ENCODE measurements around the gene VASN.
"Not testable (repeated sequence)": the region's sequence is repeated elsewhere in the genome, so short reads cannot be mapped to it uniquely, and the experiment has no call there.

The VASN gene

DNA sequence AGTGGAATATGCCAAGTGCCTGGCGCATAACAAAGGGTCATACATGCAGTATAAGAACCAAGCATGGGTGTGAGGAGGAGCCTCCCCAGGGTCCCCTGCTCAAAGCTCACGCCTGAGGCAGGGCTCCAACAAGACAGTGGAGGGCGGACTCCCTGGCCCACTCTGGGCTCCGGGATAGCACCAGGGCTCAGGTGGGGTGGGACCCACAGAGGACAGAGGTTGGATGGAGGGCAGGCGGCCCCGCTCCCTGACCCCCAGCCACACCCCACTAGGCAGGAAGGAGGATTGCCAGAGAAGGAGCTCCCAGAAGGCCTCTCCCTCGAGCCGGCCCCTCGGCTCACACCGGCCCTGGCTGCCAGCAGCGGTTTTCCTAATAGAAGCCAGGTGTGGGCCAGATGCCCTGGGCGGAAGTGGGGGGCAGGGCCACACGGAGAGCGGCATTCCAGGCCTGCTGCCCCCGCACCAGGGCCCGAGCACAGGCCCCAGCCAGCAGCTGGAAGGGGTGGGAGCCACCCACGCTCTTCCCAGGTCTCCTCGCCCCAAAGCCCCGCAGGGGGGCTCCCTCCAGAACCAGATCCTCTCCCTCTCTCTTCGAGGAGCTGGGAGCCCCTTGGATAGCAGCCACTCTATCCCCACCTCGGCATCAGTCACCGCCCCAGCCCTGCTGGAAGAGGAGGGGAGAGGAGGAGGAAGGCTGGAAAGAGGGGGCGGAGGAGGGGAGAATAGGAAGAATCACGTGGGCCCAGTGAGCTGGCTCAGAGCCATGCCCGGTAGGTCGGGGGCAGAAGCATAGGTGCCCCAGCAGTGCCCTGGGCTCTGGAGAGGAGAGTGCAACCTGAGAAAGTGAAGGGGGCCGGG, 21.0 kb downstream of the VASN start:
- H3K4me3 ChIP-seq (ENCODE audit: low read depth, low read length), result no peak overlapping the region
- DNase-seq (ENCODE audit: low read depth), result no peak
- TF ChIP-seq, protein P1, sequence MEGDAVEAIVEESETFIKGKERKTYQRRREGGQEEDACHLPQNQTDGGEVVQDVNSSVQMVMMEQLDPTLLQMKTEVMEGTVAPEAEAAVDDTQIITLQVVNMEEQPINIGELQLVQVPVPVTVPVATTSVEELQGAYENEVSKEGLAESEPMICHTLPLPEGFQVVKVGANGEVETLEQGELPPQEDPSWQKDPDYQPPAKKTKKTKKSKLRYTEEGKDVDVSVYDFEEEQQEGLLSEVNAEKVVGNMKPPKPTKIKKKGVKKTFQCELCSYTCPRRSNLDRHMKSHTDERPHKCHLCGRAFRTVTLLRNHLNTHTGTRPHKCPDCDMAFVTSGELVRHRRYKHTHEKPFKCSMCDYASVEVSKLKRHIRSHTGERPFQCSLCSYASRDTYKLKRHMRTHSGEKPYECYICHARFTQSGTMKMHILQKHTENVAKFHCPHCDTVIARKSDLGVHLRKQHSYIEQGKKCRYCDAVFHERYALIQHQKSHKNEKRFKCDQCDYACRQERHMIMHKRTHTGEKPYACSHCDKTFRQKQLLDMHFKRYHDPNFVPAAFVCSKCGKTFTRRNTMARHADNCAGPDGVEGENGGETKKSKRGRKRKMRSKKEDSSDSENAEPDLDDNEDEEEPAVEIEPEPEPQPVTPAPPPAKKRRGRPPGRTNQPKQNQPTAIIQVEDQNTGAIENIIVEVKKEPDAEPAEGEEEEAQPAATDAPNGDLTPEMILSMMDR (IDR thresholded peaks at IDR 0.05; ENCODE audit: control insufficient read depth, extremely low read depth, insufficient read depth), result no peak

GRCh38 chr16:4393240-4393600, 21.6 kb downstream of the VASN start:
- no peak overlapping the region for H3K4me3 ChIP-seq (ENCODE audit: low read depth, low read length)
- no peak for DNase-seq (ENCODE audit: low read depth)
- TF ChIP-seq, protein P1 (IDR thresholded peaks at IDR 0.05; ENCODE audit: control insufficient read depth, extremely low read depth, insufficient read depth), result no peak

- not testable (repeated sequence) for DNase-seq (ENCODE audit: low read depth); H3K4me3 ChIP-seq (ENCODE audit: low read depth, low read length)
Observed at GRCh38 chr16:4393850-4394249, 22.2 kb downstream of the VASN start.

- no peak overlapping the region for H3K4me3 ChIP-seq (ENCODE audit: low read depth, low read length)
- no peak for DNase-seq (ENCODE audit: low read depth)
- TF ChIP-seq, protein P1 (IDR thresholded peaks at IDR 0.05; ENCODE audit: control insufficient read depth, extremely low read depth, insufficient read depth), result no peak
Observed at GRCh38 chr16:4395055-4395726, 23.5 kb downstream of the VASN start.

DNA sequence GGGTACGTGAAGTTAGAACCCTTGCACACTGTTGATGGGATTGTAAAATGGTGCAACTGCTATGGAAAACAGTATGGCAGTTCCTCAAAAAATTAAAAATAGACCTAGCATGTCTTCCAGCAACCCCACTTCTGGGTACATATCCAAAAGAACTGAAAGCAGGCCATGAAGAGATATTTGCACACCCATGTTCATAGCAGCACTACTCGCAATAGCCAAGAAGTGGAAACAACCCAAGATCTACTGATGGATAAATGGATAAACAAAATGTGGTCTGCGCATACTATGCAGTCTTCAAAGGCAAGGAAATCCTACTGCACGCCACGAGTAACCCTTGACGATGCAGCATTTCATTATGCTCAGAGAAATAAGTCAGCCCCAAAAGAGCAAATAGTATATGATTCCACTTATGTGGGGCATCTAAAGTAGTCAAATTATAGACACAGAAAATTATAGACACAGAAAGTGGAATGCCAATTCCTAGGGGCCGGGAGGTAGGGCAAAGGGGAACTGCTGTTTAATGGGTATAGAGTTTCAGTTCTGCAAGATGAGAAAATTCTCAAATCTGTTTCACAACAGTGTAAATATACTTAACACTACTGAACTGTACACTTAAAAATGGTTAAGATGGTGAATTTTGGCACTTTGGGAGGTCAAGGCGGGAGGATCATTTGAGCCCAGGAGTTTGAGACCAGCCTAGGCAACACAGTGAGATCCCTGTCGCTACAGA, 27.5 kb downstream of the VASN start:
- no peak for DNase-seq (ENCODE audit: low read depth)
- TF ChIP-seq, protein P1 (IDR thresholded peaks at IDR 0.05; ENCODE audit: control insufficient read depth, extremely low read depth, insufficient read depth), result no peak
- H3K4me3 ChIP-seq (ENCODE audit: low read depth, low read length), result no peak overlapping the region

- no peak overlapping the region for H3K4me3 ChIP-seq (ENCODE audit: low read depth, low read length)
- no peak for DNase-seq (ENCODE audit: low read depth)
- TF ChIP-seq, protein P1 (IDR thresholded peaks at IDR 0.05; ENCODE audit: control insufficient read depth, extremely low read depth, insufficient read depth), result no peak
Observed at GRCh38 chr16:4401094-4401501, 29.4 kb downstream of the VASN start.

DNA sequence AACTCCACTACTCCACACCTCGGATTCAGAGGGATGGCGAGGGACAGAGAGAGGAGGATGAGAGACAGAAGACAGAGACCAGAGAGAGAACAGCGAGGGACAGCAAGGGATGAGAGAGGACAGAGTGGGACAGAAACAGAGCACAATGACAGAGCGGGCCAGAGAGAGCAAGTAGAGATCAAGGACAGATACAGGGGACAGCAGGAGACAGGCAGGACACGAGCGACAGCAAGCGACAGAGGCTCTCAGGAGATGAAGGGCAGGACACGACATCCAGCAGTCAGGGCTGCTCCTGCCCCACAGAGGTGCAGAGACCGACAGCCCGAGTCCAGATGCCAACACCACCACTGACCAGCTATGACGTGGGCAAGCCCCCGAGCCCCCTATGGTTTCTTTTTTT, 29.9 kb downstream of the VASN start:
- no peak overlapping the region for H3K4me3 ChIP-seq (ENCODE audit: low read depth, low read length)
- DNase-seq (ENCODE audit: low read depth), result no peak
- TF ChIP-seq, protein P1 (IDR thresholded peaks at IDR 0.05; ENCODE audit: control insufficient read depth, extremely low read depth, insufficient read depth), result no peak

All from LNCaP clone FGC (cell line).